Panc1 (cell line): ENCODE measurements around the gene DNAH9.

Experiments used
- POLR2AphosphoS5 ChIP-seq: IDR thresholded peaks from 2 replicates; pipeline ENCODE4 v1.6.1; 2012; ENCODE audit warnings: mild to moderate bottlenecking, low read depth, low read length, moderate library complexity
- REST ChIP-seq, 2 experiments: IDR thresholded peaks; 2 replicates each; pipeline ENCODE4 v1.6.1; 2011 to 2012; ENCODE audit warnings: low read depth in 2 of 2, control low read depth in 1 of 2, low read length in 1 of 2, mild to moderate bottlenecking in 1 of 2, moderate library complexity in 1 of 2; ENCODE audit not compliant: insufficient read depth in 1 of 2
- TCF7L2 ChIP-seq: IDR thresholded peaks from 2 replicates; pipeline ENCODE4 v1.6.1; 2011; ENCODE audit warnings: mild to moderate bottlenecking, low read depth, low read length, inconsistent platforms
- TF ChIP-seq, protein P1 (sequence below): fragments of 450-650 bp; IDR thresholded peaks from 2 replicates; pipeline ENCODE4 v1.5.1; 2017; ENCODE audit warnings: mild to moderate bottlenecking

GRCh38 chr17:11739351-11739750 lies 141.1 kb downstream of the DNAH9 start:
- TF ChIP-seq, protein P1, sequence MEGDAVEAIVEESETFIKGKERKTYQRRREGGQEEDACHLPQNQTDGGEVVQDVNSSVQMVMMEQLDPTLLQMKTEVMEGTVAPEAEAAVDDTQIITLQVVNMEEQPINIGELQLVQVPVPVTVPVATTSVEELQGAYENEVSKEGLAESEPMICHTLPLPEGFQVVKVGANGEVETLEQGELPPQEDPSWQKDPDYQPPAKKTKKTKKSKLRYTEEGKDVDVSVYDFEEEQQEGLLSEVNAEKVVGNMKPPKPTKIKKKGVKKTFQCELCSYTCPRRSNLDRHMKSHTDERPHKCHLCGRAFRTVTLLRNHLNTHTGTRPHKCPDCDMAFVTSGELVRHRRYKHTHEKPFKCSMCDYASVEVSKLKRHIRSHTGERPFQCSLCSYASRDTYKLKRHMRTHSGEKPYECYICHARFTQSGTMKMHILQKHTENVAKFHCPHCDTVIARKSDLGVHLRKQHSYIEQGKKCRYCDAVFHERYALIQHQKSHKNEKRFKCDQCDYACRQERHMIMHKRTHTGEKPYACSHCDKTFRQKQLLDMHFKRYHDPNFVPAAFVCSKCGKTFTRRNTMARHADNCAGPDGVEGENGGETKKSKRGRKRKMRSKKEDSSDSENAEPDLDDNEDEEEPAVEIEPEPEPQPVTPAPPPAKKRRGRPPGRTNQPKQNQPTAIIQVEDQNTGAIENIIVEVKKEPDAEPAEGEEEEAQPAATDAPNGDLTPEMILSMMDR = no peak
- no peak for TF ChIP-seq POLR2AphosphoS5
- TF ChIP-seq TCF7L2 = no peak
- no peak for TF ChIP-seq REST (IDR thresholded peaks at IDR 0.05; ENCODE audit: insufficient read depth in 1 of 2, low read depth in 2 of 2, low read length in 1 of 2)
